Measurements from ENCODE around the gene CYP2R1.
"Not testable (repeated sequence)": the region's sequence is repeated elsewhere in the genome, so short reads cannot be mapped to it uniquely, and the experiment has no call there.

Gene CYP2R1

GRCh38 chr11:14872032-14872431 is 20.0 kb downstream of the CYP2R1 start:
- H3K79me2 ChIP-seq (ENCODE audit: insufficient read depth, low read length), result no peaks in the 10 kb centered on the region

GRCh38 chr11:14863775-14864174 is 28.3 kb downstream of the CYP2R1 start:
- H3K79me2 ChIP-seq (ENCODE audit: insufficient read depth, low read length); H4K20me1 ChIP-seq (ENCODE audit: low read depth, low read length); H3K9me3 ChIP-seq (ENCODE audit: insufficient read depth, low read length); H3F3A ChIP-seq (ENCODE audit: insufficient read depth); H2AFZ ChIP-seq (ENCODE audit: low read depth, low read length, severe bottlenecking); H3K27ac ChIP-seq (ENCODE audit: low read depth, low read length); H3K9ac ChIP-seq (ENCODE audit: low read length); H3K27me3 ChIP-seq (ENCODE audit: low read length); H3K4me2 ChIP-seq (ENCODE audit: low read depth, low read length, poor library complexity, severe bottlenecking); H3K4me3 ChIP-seq (ENCODE audit: insufficient read depth, low read length, poor library complexity, severe bottlenecking); H3K36me3 ChIP-seq (ENCODE audit: low read length); H3K9me2 ChIP-seq (replicated peaks; ENCODE audit: insufficient read depth, low read length): not testable (repeated sequence)

More at GRCh38 chr11:14872032-14872431, 20.0 kb downstream of the CYP2R1 start:
- H2AFZ ChIP-seq (ENCODE audit: low read depth, low read length, severe bottlenecking), result no peak overlapping the region
- no peaks in the 10 kb centered on the region for H3K9me3 ChIP-seq (ENCODE audit: insufficient read depth, low read length)
- H3K9ac ChIP-seq (ENCODE audit: low read length), result no peak overlapping the region
- no peak overlapping the region for H3K27ac ChIP-seq (ENCODE audit: low read depth, low read length)
- no peaks in the 10 kb centered on the region for H3K27me3 ChIP-seq (ENCODE audit: low read length)
- H3K4me2 ChIP-seq (ENCODE audit: low read depth, low read length, poor library complexity, severe bottlenecking), result no peak overlapping the region
- H3F3A ChIP-seq (ENCODE audit: insufficient read depth), result 0 out of 2 replicates have a peak, but pooled peaks cover 4% of the 10 kb centered on the region
- H4K20me1 ChIP-seq (ENCODE audit: low read depth, low read length), result no peaks in the 10 kb centered on the region
- H3K36me3 ChIP-seq (ENCODE audit: low read length), result peaks cover 11% of the 10 kb centered on the region; the same call in 1 of the 2 replicates
- no peaks in the 10 kb centered on the region for H3K9me2 ChIP-seq (replicated peaks; ENCODE audit: insufficient read depth, low read length)
- TF ChIP-seq, protein P1, sequence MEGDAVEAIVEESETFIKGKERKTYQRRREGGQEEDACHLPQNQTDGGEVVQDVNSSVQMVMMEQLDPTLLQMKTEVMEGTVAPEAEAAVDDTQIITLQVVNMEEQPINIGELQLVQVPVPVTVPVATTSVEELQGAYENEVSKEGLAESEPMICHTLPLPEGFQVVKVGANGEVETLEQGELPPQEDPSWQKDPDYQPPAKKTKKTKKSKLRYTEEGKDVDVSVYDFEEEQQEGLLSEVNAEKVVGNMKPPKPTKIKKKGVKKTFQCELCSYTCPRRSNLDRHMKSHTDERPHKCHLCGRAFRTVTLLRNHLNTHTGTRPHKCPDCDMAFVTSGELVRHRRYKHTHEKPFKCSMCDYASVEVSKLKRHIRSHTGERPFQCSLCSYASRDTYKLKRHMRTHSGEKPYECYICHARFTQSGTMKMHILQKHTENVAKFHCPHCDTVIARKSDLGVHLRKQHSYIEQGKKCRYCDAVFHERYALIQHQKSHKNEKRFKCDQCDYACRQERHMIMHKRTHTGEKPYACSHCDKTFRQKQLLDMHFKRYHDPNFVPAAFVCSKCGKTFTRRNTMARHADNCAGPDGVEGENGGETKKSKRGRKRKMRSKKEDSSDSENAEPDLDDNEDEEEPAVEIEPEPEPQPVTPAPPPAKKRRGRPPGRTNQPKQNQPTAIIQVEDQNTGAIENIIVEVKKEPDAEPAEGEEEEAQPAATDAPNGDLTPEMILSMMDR (IDR thresholded peaks at IDR 0.05; ENCODE audit: insufficient read depth, low read length, poor library complexity, severe bottlenecking), result no peak
- TF ChIP-seq EZH2phosphoT487 (conservative IDR thresholded peaks at IDR 0.05; ENCODE audit: low read length), result no peak
- H3K4me3 ChIP-seq (ENCODE audit: insufficient read depth, low read length, poor library complexity, severe bottlenecking), result no peak overlapping the region

DNA sequence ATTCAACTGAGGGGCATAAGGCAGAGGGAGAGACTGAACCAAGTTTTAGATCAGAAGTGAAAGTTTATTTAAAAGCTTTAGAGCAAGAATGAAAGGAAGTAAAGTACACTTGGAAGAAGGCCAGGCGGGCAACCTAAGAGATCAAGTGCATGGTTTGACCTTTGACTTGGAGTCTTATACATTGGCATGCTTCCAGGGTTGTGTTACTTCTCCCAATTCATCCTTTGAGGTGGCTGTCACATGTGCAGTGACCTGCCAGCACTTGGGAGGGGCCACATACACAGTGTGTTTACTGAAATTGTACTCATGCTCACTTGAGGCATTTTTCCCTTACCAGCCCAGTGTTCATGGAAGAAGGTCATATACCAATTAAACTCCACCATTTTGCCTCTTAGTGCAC is 30.4 kb downstream of the CYP2R1 start:
- no peaks in the 10 kb centered on the region for H3K36me3 ChIP-seq (ENCODE audit: low read length)
- H3K27me3 ChIP-seq (ENCODE audit: low read length), result no peaks in the 10 kb centered on the region
- no peak overlapping the region for H3K9ac ChIP-seq (ENCODE audit: low read length)
- H3K4me3 ChIP-seq (ENCODE audit: insufficient read depth, low read length, poor library complexity, severe bottlenecking), result no peak overlapping the region
- H3K79me2 ChIP-seq (ENCODE audit: insufficient read depth, low read length), result no peaks in the 10 kb centered on the region
- no peaks in the 10 kb centered on the region for H4K20me1 ChIP-seq (ENCODE audit: low read depth, low read length)
- no peaks in the 10 kb centered on the region for H3K9me3 ChIP-seq (ENCODE audit: insufficient read depth, low read length)
- no peak overlapping the region for H3K4me2 ChIP-seq (ENCODE audit: low read depth, low read length, poor library complexity, severe bottlenecking)
- TF ChIP-seq EZH2phosphoT487 (conservative IDR thresholded peaks at IDR 0.05; ENCODE audit: low read length), result no peak
- TF ChIP-seq, protein P1 (IDR thresholded peaks at IDR 0.05; ENCODE audit: insufficient read depth, low read length, poor library complexity, severe bottlenecking), result no peak
- no peak overlapping the region for H3K27ac ChIP-seq (ENCODE audit: low read depth, low read length)
- H2AFZ ChIP-seq (ENCODE audit: low read depth, low read length, severe bottlenecking), result no peak overlapping the region
- H3K9me2 ChIP-seq (replicated peaks; ENCODE audit: insufficient read depth, low read length), result no peaks in the 10 kb centered on the region
- no peaks in the 10 kb centered on the region for H3F3A ChIP-seq (ENCODE audit: insufficient read depth)

GRCh38 chr11:14860511-14860910 is 31.5 kb downstream of the CYP2R1 start:
- no peak overlapping the region for H2AFZ ChIP-seq (ENCODE audit: low read depth, low read length, severe bottlenecking)
- TF ChIP-seq, protein P1 (IDR thresholded peaks at IDR 0.05; ENCODE audit: insufficient read depth, low read length, poor library complexity, severe bottlenecking), result no peak
- TF ChIP-seq EZH2phosphoT487 (conservative IDR thresholded peaks at IDR 0.05; ENCODE audit: low read length), result no peak

More at GRCh38 chr11:14860511-14860910, 31.5 kb downstream of the CYP2R1 start:
- Histone ChIP-seq H3K4me2 (ENCODE audit: low read depth, low read length, poor library complexity, severe bottlenecking) (no peak overlapping the region), H3K9ac (ENCODE audit: low read length) (no peak overlapping the region), H3K9me3 (ENCODE audit: insufficient read depth, low read length) (no peaks in the 10 kb centered on the region), H3K27ac (ENCODE audit: low read depth, low read length) (no peak overlapping the region), H3K9me2 (replicated peaks; ENCODE audit: insufficient read depth, low read length) (no peaks in the 10 kb centered on the region), H3K4me3 (ENCODE audit: insufficient read depth, low read length, poor library complexity, severe bottlenecking) (no peak overlapping the region), H3K79me2 (ENCODE audit: insufficient read depth, low read length) (no peaks in the 10 kb centered on the region), H4K20me1 (ENCODE audit: low read depth, low read length) (no peaks in the 10 kb centered on the region), H3F3A (ENCODE audit: insufficient read depth) (no peaks in the 10 kb centered on the region), H3K36me3 (ENCODE audit: low read length) (no peaks in the 10 kb centered on the region), H3K27me3 (ENCODE audit: low read length) (no peaks in the 10 kb centered on the region)

Measured in SU-DHL-6 (cell line).